ENCODE results near the gene ATP5MG. TPM values are rescaled to one million over a fixed set of nuclear protein-coding genes. Genes with fewer than 3 reads are reported as not detected.

The ATP5MG gene
- total and polyA plus RNA-seq, 2 of the 4 experiments (the other 2 are of a cell fraction): 144 to 219 TPM

DNA sequence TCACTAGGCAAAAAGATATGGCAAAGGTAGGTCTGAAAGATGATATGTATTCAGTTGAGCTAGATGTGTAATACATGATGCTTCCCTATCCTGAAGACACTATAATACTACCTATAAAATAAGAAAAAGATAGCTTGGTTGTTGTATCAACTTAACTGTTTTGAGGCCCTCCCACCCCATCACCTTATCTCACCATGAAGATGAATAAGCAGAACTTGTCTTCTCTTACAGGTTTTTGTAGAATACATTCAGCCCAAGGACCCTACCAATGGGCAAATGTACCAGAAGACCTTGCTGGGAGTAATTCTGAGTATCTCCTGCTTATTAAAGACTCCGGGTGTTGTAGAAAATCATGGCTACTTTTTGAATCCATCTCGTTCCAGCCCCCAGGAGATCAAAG lies 28.1 kb upstream of the ATP5MG start:
- dilution Hi-C loops (cut with HindIII; ENCODE audit: low sequenced_read_pairs, unreplicated experiment) (no loop called here), in situ Hi-C loops (cut with MboI; ENCODE audit: low sequenced_read_pairs) (loop anchor here (25.0 kb wide), 1 partner anchor 1011 kb away; no protein-coding TSS in a partner anchor), intact Hi-C loops (cut with micrococcal nuclease) (no loop called here)
- Histone ChIP-seq H3K14ac (replicated peaks; ENCODE audit: low read depth, low read length) (no peak overlapping the region), H4K5ac (ENCODE audit: low read depth, low read length) (no peak overlapping the region), H3K27ac (ENCODE audit: insufficient read depth, low read length) (no peak overlapping the region), H3K4ac (ENCODE audit: low read depth, low read length) (no peak overlapping the region), H3K9ac (ENCODE audit: low read depth, low read length) (no peak overlapping the region), H2BK20ac (ENCODE audit: low read depth, low read length) (no peak overlapping the region), H2BK5ac (ENCODE audit: low read depth, low read length, poor library complexity, severe bottlenecking) (no peak overlapping the region), H2BK120ac (ENCODE audit: low read depth, low read length) (no peak overlapping the region), H3K79me1 (ENCODE audit: low read depth in 1 of 2, low read length in 2 of 2) (no peaks in the 10 kb centered on the region), H4K8ac (ENCODE audit: low read depth in 2 of 2, low read length in 2 of 2) (no peak overlapping the region), H3K4me1 (ENCODE audit: control insufficient read depth, insufficient read depth, low read length) (no peaks in the 10 kb centered on the region), H4K91ac (ENCODE audit: insufficient read depth, low read depth, low read length) (no peak overlapping the region), H2AK9ac (replicated peaks; ENCODE audit: low read depth, low read length, poor library complexity) (no peak overlapping the region), H2AFZ (replicated peaks; ENCODE audit: low read length, poor library complexity) (no peak overlapping the region), H3K18ac (ENCODE audit: low read depth, low read length) (no peak overlapping the region), H2BK15ac (ENCODE audit: low read depth, low read length) (no peak overlapping the region), H3K9me1 (ENCODE audit: insufficient read depth, low read length) (no peaks in the 10 kb centered on the region), H4K20me1 (ENCODE audit: insufficient read depth, low read length) (no peaks in the 10 kb centered on the region), H2AK5ac (ENCODE audit: low read depth, low read length) (no peak overlapping the region), H3K4me3 (ENCODE audit: insufficient read depth, low read depth, low read length) (no peak overlapping the region), H3K36me3 (ENCODE audit: control insufficient read depth, insufficient read depth, low read length) (peaks cover 48% of the 10 kb centered on the region), H3K9me3 (ENCODE audit: control insufficient read depth, insufficient read depth, low read length) (no peaks in the 10 kb centered on the region), H3K4me2 (ENCODE audit: low read depth, low read length) (no peak overlapping the region), H3K23ac (ENCODE audit: low read depth, low read length) (no peak overlapping the region), H3K27me3 (ENCODE audit: control insufficient read depth, insufficient read depth, low read length) (no peaks in the 10 kb centered on the region), H3K56ac (ENCODE audit: extremely low read depth, insufficient read depth, low read length) (no peak overlapping the region)
- TF ChIP-seq, protein P1, sequence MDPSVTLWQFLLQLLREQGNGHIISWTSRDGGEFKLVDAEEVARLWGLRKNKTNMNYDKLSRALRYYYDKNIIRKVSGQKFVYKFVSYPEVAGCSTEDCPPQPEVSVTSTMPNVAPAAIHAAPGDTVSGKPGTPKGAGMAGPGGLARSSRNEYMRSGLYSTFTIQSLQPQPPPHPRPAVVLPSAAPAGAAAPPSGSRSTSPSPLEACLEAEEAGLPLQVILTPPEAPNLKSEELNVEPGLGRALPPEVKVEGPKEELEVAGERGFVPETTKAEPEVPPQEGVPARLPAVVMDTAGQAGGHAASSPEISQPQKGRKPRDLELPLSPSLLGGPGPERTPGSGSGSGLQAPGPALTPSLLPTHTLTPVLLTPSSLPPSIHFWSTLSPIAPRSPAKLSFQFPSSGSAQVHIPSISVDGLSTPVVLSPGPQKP (IDR thresholded peaks at IDR 0.05; ENCODE audit: borderline replicate concordance, low read depth, low read length): no peak
- TF ChIP-seq, protein P2, sequence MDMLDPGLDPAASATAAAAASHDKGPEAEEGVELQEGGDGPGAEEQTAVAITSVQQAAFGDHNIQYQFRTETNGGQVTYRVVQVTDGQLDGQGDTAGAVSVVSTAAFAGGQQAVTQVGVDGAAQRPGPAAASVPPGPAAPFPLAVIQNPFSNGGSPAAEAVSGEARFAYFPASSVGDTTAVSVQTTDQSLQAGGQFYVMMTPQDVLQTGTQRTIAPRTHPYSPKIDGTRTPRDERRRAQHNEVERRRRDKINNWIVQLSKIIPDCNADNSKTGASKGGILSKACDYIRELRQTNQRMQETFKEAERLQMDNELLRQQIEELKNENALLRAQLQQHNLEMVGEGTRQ (IDR thresholded peaks at IDR 0.05; ENCODE audit: low read depth, low read length): no peak
- TF ChIP-seq CEBPB (IDR thresholded peaks at IDR 0.05; ENCODE audit: low read depth, low read length) (no peak), MAFK (IDR thresholded peaks at IDR 0.05; ENCODE audit: low read depth, low read length) (no peak), MXI1 (IDR thresholded peaks at IDR 0.05; ENCODE audit: borderline replicate concordance, low read depth, low read length) (no peak), FOS (IDR thresholded peaks at IDR 0.05; ENCODE audit: low read depth, low read length) (no peak), CHD1 (IDR thresholded peaks at IDR 0.05; ENCODE audit: low read depth, low read length) (no peak), RFX5 (IDR thresholded peaks at IDR 0.05; ENCODE audit: low read depth, low read length) (no peak), NFE2L2 (IDR thresholded peaks at IDR 0.05; ENCODE audit: low read depth, low read length) (no peak), RCOR1 (IDR thresholded peaks at IDR 0.05; ENCODE audit: insufficient replicate concordance, low read length) (no peak), BHLHE40 (IDR thresholded peaks at IDR 0.05; ENCODE audit: low read depth, low read length) (no peak), SMC3 (IDR thresholded peaks at IDR 0.05; ENCODE audit: low read depth, low read length) (no peak), RAD21 (IDR thresholded peaks at IDR 0.05; ENCODE audit: low read length) (no peak)
- BruUV-seq (replicated peaks): no TSS peak
- WGBS, 2 experiments (ENCODE audit: extremely low coverage in 2 of 2, insufficient read length in 1 of 2): 100% methylated on average over 2 of the region's 2 CpGs; no CpG with 5 or more reads in 1 of the 2 experiments
- CTCF ChIA-PET: no interaction called here
- ATAC-seq (ENCODE audit: low read depth) (no peak), DNase-seq (no peak)
- POLR2A ChIA-PET (ENCODE audit: unreplicated experiment): no interaction called here
